ENCODE measurements around the gene TNS3.
"Not testable (repeated sequence)": the region's sequence is repeated elsewhere in the genome, so short reads cannot be mapped to it uniquely, and the experiment has no call there.

Gene TNS3

DNA sequence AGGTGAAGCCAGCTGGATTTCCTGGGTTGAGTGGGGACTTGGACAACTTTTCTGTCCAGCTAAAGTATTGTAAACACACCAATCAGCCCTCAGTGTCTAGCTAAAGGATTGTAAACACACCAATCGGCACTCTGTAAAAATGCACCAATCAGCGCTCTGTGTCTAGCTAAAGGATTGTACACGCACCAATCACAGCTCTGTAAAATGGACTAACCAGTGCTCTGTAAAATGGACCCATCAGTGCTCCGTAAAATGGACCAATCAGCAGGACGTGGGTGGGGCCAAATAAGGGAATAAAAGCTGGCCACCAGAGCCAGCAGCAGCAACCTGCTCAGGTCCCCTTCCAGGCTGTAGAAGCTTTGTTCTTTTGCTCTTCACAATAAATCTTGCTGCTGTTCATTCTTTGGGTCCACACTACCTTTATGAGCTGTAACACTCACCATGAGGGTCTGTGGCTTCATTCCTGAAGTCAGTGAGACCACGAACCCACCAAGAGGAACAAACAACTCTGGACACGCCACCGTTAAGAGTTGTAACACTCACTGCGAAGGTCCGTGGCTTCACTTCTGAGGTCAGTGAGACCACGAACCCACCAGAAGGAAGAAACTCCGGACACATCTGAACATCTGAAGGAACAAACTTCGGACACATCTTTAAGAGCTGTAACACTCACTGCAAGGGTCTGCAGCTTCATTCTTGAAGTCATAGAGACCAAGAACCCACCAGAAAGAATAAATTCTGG is 21.8 kb upstream of the TNS3 start:
- not testable (repeated sequence) for DNase-seq (ENCODE audit: low read depth in 2 of 2)

DNA sequence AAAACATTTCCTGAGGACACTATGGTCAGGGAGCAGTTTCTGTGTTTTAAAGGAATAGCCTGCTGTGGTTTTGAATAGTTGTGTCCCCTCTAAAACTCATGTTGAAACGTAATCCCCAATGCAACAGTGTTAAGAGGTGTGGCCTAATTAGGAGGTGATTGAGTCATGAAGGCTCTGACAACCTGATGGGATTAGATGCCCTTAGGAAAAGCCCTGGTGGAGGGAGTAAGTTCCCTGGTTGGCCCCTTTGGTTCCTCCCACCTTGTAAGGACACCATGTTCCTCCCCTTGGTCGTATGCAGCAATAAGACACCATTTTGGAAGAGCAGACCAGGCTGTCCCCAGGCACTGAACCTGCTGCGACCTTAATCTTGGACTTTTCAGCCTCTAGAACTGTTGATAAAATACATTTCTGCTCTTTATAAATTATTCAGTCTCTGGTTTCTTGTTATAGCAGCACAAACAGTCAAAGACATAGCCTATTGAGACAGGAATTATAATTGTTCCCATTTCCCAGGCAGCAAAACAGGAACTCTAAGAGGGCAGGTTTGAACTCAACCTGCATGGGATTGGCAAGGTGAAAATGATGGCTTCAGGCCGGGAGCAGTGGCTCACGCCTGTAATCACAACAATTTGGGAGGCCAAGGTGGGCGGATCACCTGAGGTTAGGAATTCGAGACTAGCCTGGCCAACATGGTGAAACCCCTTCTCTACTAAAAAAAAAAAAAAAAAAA is 20.5 kb upstream of the TNS3 start:
- no peak for DNase-seq (ENCODE audit: low read depth in 2 of 2)

DNA sequence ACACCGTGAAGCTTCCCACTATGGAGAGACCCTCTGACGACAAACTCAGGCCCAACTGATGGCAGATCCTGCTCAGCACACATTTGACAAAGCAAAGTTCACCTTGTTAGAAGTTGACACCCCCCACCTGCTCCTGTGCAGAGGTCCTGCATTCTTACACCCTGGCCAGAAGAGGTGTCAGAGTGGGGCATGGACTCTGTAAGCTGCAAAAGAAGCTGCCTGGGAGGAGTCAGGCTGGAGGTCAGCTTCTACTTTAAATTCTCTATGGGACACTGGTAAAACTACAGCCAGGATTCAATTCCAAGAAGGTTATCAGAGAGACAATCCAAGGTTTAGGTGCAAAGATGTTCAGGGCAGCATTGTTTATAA is 20.0 kb upstream of the TNS3 start:
- DNase-seq (ENCODE audit: low read depth in 2 of 2): no peak

DNA sequence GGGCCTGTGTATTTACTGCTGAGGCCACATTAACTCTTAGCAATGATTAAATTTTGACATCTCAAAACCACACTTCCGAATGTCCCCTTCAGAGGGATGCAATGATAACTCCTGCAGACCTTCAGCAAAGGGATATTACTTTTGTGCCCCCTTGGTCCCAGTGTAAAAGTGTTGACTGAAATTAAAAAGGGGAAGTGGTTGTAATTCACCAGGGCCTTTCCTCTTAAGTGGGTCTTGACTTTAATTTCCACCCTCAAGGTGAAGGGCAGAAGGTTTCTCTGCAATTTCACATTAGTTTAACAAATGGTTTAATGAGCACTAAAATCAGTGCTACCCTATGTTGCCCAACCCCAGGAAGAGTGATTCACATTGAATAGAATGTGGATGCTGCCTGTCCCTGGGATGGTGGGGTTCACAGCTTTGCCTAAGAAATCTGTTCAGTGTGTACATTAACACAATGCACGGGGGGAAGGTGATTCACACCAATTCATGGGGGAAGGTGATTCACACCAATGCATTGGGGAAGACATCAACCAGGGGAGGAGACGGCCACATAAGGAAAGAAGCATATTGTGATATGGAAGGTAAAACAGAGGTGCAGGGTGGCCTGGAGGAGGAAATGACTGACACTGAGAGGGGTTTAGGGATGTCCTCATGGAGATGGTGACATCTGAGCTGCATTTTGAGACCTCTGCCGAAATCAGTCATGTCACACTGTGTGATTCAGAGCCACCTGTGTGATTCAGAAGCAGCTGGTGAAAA is 19.4 kb upstream of the TNS3 start:
- DNase-seq (ENCODE audit: low read depth in 2 of 2): no peak

DNA sequence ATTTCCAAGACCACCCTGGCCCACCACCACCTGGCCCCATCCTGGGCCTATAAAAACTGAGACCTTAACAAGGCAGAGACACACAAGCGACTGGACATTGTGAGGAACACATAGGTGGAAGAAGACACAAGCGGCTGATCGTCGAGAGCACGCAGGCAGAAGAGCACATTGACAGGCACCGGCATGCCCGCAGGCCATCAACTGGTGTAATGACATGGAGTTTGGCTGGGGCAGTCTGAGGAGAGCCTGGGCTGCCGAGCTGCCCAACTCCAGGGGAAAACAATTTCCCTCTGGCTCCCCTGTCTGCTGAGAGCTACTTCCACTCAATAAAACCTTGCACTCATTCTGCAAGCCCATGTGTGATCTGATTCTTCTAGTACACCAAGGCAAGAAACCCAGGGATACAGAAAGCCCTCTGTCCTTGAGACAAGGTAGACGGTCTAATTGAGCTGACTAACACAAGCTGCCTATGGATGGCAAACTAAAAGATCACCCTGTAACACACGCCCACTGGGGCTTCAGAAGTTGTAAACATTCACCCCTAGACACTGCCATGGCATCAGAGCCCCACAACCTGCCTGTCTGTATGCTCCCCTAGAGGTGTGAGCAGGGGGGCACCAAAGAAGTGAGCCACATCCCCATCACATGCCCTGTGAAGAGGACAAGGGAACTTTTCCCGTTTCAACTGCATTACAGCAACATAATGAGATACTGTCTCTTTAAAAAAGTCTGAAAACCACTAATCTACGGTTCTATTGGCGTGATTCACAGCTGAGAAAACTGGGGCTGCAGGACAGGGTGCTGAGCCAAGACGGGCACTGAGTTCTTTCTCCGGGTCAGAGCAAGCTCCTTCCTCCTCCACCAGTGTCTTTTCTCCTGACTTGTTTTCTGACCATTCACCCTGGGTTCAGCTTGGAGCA is 18.5 kb upstream of the TNS3 start:
- DNase-seq (ENCODE audit: low read depth in 2 of 2): no peak

DNA sequence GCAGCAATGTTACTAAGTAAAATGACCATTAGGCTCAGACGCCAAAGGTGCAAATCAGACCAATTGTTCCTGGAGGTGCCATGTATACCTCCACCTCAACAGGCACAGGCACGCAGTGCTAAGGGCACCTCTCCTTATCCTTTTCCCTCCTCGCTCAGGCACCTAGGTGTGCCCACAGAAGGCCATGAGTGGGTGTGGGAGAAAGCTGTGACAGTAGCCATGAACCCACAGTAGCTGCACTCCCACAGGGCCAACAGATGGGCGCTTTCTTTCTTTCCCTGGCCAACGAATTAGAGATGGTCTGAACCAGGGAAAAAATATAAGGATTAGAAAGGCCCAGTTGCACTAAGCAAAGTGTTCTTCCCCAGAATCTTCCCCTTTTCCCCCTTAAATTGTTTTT is 15.5 kb upstream of the TNS3 start:
- DNase-seq (ENCODE audit: low read depth in 2 of 2): no peak

DNA sequence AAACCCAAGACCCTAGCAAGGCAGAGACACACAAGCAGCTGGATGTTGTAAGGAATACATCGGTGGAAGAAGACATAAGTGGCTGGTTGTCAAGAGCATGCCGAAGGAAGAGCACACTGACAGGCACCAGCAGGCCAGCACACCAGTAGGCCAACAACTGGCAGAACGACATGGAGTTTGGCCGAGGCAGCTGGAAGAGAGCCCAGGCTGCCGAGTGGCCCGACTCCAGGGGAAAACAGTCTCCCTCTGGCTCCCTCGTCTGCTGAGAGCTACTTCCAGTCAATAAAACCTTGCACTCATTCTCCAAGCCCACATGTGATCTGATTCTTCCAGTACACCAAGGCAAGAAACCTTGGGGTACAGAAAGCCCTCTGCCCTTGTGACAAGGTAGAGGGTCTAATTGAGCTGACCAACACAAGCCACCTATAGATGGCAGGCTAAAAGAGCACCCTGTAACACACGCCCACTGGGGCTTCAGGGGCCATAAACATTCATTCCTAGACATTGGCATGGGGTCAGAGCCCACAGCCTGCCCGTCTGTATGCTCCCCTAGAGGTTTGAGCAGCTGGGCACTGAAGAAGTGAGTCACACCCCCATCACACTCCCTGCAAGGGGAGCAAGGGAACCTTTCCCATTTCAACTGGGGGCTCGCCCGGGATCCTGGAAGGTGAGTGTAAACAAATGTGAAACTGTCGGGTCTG is 14.7 kb upstream of the TNS3 start:
- no peak for DNase-seq (ENCODE audit: low read depth in 2 of 2)

DNA sequence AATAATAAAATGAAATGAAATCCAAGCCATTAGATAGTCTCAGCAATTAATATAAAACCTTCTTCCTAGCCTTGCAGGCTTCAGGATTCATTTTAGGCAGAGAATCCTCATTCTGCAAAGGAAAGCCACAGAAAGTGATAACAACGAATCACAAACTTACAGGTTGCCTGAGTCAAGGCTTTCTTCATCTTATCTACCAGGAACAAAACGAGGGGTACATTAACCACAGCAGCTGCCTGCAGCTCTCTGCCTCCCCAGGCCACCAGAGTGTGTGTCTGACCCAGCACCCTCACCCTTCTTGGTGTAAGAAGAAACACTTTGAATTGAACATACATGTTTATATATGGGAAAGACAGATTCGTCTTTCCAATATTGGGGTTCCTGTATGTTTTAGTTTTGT is 12.5 kb upstream of the TNS3 start:
- DNase-seq (ENCODE audit: low read depth in 2 of 2): no peak

DNA sequence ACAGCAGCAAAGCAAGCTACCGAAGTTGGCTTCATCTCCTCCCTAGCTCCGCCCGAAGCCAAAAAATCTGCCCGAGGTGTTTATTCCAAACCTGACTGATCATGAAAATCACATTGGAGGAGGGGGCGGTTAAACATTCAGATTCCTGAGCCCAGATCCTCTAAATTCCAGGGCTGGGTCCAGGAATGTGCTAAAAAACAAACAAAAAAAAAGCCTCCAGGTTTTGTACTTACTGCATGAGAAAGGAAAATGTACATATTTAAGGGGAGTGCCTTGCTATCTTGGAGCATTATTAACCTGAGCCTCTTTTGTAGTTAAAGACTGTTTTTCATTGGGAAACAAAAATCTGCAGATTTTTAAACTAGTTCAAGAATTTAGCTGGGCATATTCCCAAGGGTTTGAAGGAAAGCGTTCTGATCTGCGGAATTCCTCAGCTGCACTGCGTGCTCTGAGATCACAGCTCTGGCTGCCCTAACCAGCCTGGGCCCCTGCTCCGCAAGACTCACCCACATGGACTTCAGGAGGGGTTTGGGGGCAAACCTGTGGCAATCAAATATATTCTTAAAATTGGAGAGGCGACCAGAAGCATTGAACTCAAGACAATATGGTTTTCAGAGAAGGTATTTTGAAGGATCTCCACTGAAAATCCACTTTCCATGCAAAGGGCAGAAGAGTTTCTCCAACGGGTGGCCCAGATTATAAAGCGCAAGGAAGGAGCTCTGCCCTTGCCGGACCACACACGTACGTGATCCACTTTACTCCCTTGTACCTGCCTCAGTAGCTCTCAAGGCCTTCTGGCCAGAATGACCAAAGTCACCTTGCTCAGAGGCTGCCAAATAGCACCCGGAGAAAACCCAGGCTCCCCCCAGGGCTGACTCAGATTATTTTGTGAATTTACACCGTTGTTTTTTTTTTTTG is 10.0 kb upstream of the TNS3 start:
- no peak for DNase-seq (ENCODE audit: low read depth in 2 of 2)

DNA sequence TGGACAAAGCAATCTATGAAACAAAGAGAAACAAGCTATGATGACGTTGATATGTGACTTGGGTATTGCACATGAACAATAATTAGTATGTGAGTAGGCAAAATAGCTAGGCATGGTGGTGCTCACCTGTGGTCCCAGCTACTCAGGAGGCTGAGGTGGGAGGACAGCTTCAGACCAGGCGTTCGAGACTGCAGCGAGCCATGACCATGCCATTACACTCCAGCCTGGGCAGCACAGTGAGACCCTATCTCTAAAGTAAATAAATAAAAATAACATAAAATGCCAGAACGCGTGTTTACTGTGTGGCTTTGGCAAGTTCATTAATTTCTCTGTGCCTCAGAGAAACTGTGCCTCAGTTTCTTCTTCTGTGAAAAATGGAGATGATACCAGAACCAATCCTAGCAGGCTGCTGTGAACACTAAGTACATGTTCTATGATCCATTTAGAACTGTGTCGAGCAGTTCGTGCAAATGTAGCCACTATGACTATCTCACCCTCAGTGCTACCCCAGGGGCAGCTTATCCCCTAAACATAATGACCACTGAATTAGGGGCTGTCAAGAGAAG is 9.3 kb upstream of the TNS3 start:
- DNase-seq (ENCODE audit: low read depth in 2 of 2): no peak

DNA sequence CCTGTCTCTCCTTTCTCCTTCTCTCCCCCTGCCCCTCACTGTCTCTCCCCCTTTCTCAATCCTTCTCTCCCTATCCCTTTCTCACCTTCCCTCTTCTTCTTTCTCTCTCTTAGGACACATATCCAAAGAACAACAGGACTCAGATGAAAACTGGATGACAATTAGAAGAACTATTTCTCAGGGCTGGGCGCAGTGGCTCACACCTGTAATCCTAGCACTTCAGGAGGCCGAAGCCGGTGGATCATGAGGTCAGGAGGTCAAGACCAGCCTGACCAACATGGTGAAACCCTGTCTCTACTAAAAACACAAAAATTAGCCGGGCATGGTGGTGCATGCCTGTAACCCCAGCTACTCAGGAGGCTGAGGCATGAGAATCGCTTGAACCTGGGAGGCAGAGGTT is 8.3 kb upstream of the TNS3 start:
- DNase-seq (ENCODE audit: low read depth in 2 of 2): not testable (repeated sequence)

DNA sequence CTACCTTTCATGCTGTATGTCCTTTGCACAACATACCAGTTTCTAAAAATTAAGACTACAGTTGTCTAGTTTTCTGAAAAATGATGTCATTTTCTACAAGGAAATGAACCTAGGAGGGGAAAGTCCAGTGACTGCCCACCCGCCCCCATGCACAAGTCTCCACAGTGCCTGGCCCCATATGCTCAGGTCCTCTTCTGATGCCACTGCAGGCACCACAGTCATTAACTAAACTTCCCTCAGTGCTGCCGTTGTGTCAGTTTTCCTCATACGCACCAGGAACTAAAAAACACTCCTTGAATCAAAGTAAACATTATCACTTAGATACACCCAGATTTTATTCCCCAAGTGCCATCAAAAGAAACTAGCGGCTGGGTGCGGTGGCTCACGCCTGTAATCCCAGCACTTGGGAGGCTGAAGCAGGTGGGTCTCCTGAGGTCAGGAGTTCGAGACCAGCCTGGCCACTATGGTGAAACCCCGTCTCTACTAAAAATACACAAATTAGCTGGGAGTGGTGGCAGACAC is 6.9 kb upstream of the TNS3 start:
- no peak for DNase-seq (ENCODE audit: low read depth in 2 of 2)

DNA sequence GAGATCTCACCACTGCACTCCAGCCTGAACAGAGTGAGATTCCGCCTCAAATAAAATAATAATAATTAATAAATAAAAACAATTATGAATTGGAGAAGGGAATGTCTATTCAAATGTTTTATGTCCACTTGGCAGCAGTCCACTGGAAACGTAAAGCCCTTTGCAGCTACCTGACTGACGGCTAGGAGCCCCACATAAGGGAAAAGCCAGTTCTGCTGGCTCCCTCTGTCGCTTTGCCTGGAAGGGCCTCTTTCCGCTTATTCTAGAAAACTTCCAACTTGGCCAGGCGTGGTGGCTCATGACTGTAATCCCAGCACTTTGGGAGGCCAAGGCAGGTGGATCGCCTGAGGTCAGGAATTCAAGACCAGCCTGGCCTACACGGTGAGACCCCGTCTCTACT is 6.1 kb upstream of the TNS3 start:
- DNase-seq (ENCODE audit: low read depth in 2 of 2): no peak

DNA sequence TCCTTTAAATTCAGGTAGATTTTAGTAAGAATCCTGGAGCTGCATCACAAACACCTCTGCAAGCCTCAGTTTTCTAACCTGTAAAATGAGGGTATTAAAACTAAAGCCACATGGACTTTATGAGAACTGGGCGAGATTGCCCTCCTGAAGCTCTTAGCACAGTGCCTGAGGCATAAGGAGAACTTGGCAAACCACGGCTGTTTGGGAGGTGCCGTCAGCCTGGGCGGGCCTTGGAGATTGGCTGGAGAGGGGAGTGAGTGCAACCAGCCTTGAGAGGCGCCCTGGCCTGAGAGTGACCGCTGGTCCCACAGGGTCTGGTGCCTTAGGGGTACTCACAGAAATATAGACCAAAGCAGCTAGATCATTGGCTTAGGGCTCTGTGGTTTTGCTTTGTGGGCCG is 5.4 kb upstream of the TNS3 start:
- no peak for DNase-seq (ENCODE audit: low read depth in 2 of 2)

DNA sequence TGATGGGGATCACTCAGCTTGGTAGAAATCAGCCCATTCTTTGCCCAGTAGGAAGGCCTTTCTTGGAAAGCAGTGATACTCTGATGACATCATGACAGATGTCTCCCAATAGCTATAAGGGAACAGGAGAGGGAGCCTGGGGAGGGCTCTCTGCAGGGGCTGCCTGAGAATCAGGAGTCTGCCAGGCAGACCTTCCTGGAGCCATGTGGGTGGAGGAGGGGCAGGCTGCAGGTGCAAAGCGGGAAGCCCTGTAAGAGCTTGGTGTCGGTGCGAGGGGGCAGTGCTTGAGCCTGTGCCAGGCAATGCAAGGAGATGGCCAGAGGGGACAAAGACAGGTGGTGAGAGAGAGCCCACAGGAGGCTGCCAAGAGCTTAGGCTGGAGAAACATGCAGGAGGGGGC is 5.0 kb upstream of the TNS3 start:
- DNase-seq (ENCODE audit: low read depth in 2 of 2): no peak

DNA sequence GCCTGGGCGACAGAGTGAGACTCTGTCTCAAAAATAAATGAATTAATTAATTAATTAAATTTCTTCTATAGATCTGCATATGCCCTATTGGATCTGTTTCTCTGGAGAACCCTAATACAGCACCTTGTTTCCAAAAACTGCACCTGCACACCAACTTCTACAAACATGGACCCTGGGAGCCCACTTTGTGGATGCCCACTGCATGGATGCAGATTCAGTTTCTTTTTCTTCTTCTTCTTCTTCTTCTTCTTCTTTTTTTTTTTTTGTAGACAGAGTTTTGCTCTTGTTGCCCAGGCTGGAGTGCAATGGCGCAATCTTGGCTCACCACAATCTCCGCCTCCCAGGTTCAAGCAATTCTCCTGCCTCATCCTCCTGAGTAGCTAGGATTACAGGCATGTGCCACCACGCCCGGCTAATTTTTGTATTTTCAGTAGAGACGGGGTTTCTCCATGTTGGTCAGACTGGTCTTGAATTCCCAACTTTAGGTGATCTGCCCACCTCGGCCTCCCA is 4.3 kb upstream of the TNS3 start:
- DNase-seq (ENCODE audit: low read depth in 2 of 2): not testable (repeated sequence)

DNA sequence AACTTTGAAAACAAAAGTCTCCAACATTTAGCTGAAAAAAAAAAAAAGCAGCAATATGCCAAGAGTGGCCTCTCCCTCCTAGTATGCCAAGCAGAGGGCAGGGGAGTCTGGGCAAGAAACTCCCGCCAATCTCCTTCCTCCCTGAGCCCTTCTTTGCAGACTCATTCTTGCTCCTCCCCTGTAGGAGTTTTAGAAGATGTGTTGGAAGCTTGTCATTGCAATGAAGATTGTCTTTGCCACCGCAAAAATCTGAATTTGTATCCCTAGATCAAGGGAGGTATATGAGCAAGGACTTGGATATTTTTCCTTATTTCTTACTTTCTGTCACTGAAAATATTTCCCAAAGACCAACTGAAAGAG is 2.6 kb upstream of the TNS3 start:
- DNase-seq (ENCODE audit: low read depth in 2 of 2): no peak

DNA sequence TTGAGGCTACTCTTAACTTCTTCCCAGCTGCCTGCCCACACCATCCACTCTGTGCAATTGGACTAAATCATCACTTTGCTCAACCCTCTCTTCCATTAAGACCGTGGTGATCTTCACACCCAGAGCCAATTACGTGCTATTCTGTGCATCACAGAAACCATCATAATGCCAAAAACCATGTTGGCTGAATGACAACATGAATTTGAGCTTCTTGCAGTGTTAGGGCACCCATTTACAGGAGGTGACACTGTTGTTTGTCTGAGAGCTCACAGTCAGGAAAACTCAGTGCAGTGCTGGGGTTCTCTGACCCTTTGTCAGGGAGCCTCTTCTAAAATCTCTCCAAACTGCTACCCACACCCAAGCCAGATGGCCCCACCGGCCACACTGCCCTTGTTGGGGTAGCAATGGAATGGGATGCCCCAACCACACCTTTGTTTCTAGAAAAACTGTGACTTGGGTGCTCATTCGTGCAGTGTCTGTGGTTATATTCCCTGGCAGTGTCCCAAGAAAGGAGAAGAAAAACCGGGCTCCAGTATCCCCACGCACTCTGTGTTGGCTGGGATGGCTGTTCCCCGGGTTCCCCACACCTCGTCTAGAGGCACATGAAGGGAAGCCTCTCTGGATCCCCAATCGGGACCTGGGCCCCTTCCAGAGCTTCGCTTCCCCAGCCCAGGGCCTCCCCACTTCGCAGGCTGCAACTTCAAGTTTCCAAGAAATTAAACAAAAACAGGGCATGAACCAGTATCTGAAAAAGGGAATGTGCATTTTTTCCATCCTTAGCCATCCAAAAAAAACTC is 2.0 kb upstream of the TNS3 start:
- no peak for DNase-seq (ENCODE audit: low read depth in 2 of 2)

Data from stimulated activated CD4-positive, alpha-beta T cell treated with anti-CD3 and anti-CD28 coated beads, Interleukin-1b, Interleukin-23, amount 100 ng/mL, for 1 hour (primary cell).